BJ (cell line): ENCODE results near the gene ENTPD7. TPM values are rescaled to one million over a fixed set of nuclear protein-coding genes. Genes with fewer than 3 reads are reported as not detected.

Source experiments
- CTCF ChIA-PET: fragments of 350-600 bp; formaldehyde crosslinking; extraction: SDS; loops from one replicate; lab custom pipeline; 2021; ENCODE audit warnings: antibody characterized with exemption, inconsistent platforms; lab: Yijun Ruan, JAX
- POLR2A ChIA-PET: fragments of 300-600 bp; sonication (Branson Sonifier 250); formaldehyde crosslinking; extraction: SDS; loops from one replicate; lab custom pipeline; 2021; ENCODE audit warnings: antibody characterized with exemption; lab: Charles Lee
- DNase-seq: peaks from one replicate; pipeline ENCODE4 v3.0.0-alpha.2; 2011; ENCODE audit warnings: low read depth
- H3K27me3 ChIP-seq: 2 replicates; pipeline ENCODE4 v1.6.0; 2011; ENCODE audit warnings: low read length; ENCODE audit not compliant: control insufficient read depth, insufficient read depth
- H3K36me3 ChIP-seq: 2 replicates; pipeline ENCODE4 v1.5.1; 2011; ENCODE audit warnings: low read length; ENCODE audit not compliant: control insufficient read depth, insufficient read depth
- H3K4me3 ChIP-seq: 2 replicates; pipeline ENCODE4 v1.5.1; 2011; ENCODE audit warnings: low read depth, mild to moderate bottlenecking, control low read depth, low read length
- CTCF ChIP-seq: IDR thresholded peaks from 2 replicates; pipeline ENCODE4 v1.5.1; 2011; ENCODE audit warnings: low read depth, mild to moderate bottlenecking, control low read depth, inconsistent platforms, low read length, moderate library complexity; ENCODE audit not compliant: insufficient read depth
- polyA plus RNA-seq: library from polyadenylated mRNA; depleted of rRNA; stranded (reverse); fragments of >200 nt; gene quantifications from 2 replicates; pipeline ENCODE4 v1.2.3, GENCODE V29; 2011

ENTPD7 gene
- polyA plus RNA-seq, 1 experiment, result 13.6 TPM

GRCh38 chr10:99698504-99699080 lies 39.3 kb downstream of the ENTPD7 start:
- Histone ChIP-seq H3K4me3 (no peak overlapping the region), H3K27me3 (no peaks in the 10 kb centered on the region), H3K36me3 (peaks cover 15% of the 10 kb centered on the region)
- TF ChIP-seq CTCF, result no peak
- CTCF ChIA-PET, result interaction anchor here (1.6 kb wide), 1 partner anchor 13 kb away, joined by 3 read pairs; no protein-coding TSS in a partner anchor
- DNase-seq, result no peak
- POLR2A ChIA-PET, result no interaction called here

- Histone ChIP-seq H3K27me3 (no peaks in the 10 kb centered on the region), H3K4me3 (no peak overlapping the region), H3K36me3 (peaks cover 19% of the 10 kb centered on the region)
- ChIA-PET POLR2A (no interaction called here), CTCF (no interaction called here)
- no peak for TF ChIP-seq CTCF
- DNase-seq, result no peak
Measured at GRCh38 chr10:99700649-99701048, 41.3 kb downstream of the ENTPD7 start.

GRCh38 chr10:99708428-99709012 lies 49.2 kb downstream of the ENTPD7 start:
- TF ChIP-seq CTCF, result no peak
- Histone ChIP-seq H3K4me3 (no peak overlapping the region), H3K36me3 (peaks cover 8% of the 10 kb centered on the region), H3K27me3 (no peaks in the 10 kb centered on the region)
- ChIA-PET CTCF (interaction anchor here (0.7 to 10.6 kb wide), 5 partner anchors 79 to 272 kb away, joined by 3 to 133 read pairs (median 3); no protein-coding TSS in a partner anchor), POLR2A (no interaction called here)
- DNase-seq, result peak; percentile 81

GRCh38 chr10:99709480-99710229 lies 50.3 kb downstream of the ENTPD7 start:
- POLR2A ChIA-PET, result interaction anchor here (0.6 kb wide), 1 partner anchor 51 kb away, joined by 3 read pairs; no protein-coding TSS in a partner anchor
- Histone ChIP-seq H3K36me3 (peaks cover 5% of the 10 kb centered on the region), H3K4me3 (no peak overlapping the region)

More at GRCh38 chr10:99709480-99710229, 50.3 kb downstream of the ENTPD7 start:
- DNase-seq, result no peak
- CTCF ChIA-PET, result interaction anchor here (1.1 to 10.6 kb wide), 9 partner anchors 45 to 273 kb away, joined by 3 to 133 read pairs (median 6); no protein-coding TSS in a partner anchor
- no peak for TF ChIP-seq CTCF
- no peaks in the 10 kb centered on the region for H3K27me3 ChIP-seq
